DOHH2 (cell line): ENCODE results near the gene MLC1.

Experiments used
- H3F3A ChIP-seq: fragments of 200-600 bp; sonication (generic), shearing (Covaris generic); 2 replicates; pipeline ENCODE4 v1.6.0; 2016; ENCODE audit warnings: antibody characterized with exemption, mild to moderate bottlenecking; ENCODE audit not compliant: control insufficient read depth, insufficient read depth
- H3K27ac ChIP-seq: fragments of 200-600 bp; sonication (generic); 2 replicates; pipeline ENCODE4 v1.5.1; 2014; ENCODE audit warnings: low read depth, mild to moderate bottlenecking, low read length, moderate library complexity
- H3K27me3 ChIP-seq: fragments of 200-600 bp; sonication (generic); 2 replicates; pipeline ENCODE4 v1.6.1; 2014; ENCODE audit warnings: mild to moderate bottlenecking, low read length, mixed read lengths; ENCODE audit not compliant: control insufficient read depth
- H3K36me3 ChIP-seq: fragments of 200-600 bp; sonication (generic); 2 replicates; pipeline ENCODE4 v1.6.1; 2014; ENCODE audit warnings: mild to moderate bottlenecking, low read length, moderate library complexity, mixed read lengths; ENCODE audit not compliant: control insufficient read depth
- H3K4me1 ChIP-seq: fragments of 200-600 bp; sonication (generic); 2 replicates; pipeline ENCODE4 v1.6.1; 2014; ENCODE audit warnings: mild to moderate bottlenecking, low read length, mixed read lengths; ENCODE audit not compliant: control insufficient read depth
- H3K4me2 ChIP-seq: fragments of 200-600 bp; sonication (generic); 2 replicates; pipeline ENCODE4 v1.6.0; 2014; ENCODE audit warnings: mild to moderate bottlenecking, low read length, moderate library complexity
- H3K4me3 ChIP-seq: fragments of 200-600 bp; sonication (generic); 2 replicates; pipeline ENCODE4 v1.5.1; 2014; ENCODE audit warnings: mild to moderate bottlenecking, low read length, mixed read lengths
- H3K79me2 ChIP-seq: fragments of 200-600 bp; sonication (generic); 2 replicates; pipeline ENCODE4 v1.6.1; 2014; ENCODE audit warnings: mild to moderate bottlenecking, low read length, mixed read lengths; ENCODE audit not compliant: control insufficient read depth
- H3K9me2 ChIP-seq: fragments of 200-600 bp; sonication (generic); replicated peaks from 2 replicates; pipeline ENCODE4 v1.6.1; 2014; ENCODE audit warnings: mild to moderate bottlenecking, low read length, mixed read lengths; ENCODE audit not compliant: control insufficient read depth
- H3K9me3 ChIP-seq: fragments of 200-600 bp; sonication (generic); 2 replicates; pipeline ENCODE4 v1.6.1; 2014; ENCODE audit warnings: antibody characterized with exemption, low read length, mixed read lengths; ENCODE audit not compliant: control insufficient read depth, insufficient read depth
- H4K20me1 ChIP-seq: fragments of 200-600 bp; sonication (generic); 2 replicates; pipeline ENCODE4 v1.6.0; 2014; ENCODE audit warnings: low read depth, mild to moderate bottlenecking, antibody characterized with exemption, low read length, moderate library complexity; ENCODE audit not compliant: control insufficient read depth, insufficient read depth
- CTCF ChIP-seq: fragments of 200-600 bp; sonication (generic); IDR thresholded peaks from one replicate; pipeline ENCODE4 v1.5.1; 2014; ENCODE audit warnings: antibody characterized with exemption, mild to moderate bottlenecking, low read depth, low read length; ENCODE audit not compliant: poor library complexity, severe bottlenecking
- EZH2phosphoT487 ChIP-seq: fragments of 200-600 bp; sonication (generic); IDR thresholded peaks from 2 replicates; pipeline ENCODE4 v1.6.1; 2017; ENCODE audit warnings: borderline replicate concordance, mild to moderate bottlenecking, antibody characterized with exemption, low read length, moderate library complexity, mixed read lengths

The MLC1 gene

GRCh38 chr22:50048061-50048765 is 37.0 kb downstream of the MLC1 start:
- Histone ChIP-seq H4K20me1 (no peaks in the 10 kb centered on the region), H3K4me1 (no peaks in the 10 kb centered on the region), H3K4me2 (no peak overlapping the region), H3K27ac (no peak overlapping the region), H3K27me3 (peaks cover 2% of the 10 kb centered on the region; the same call in 1 of the 2 replicates), H3K9me2 (no peaks in the 10 kb centered on the region), H3K4me3 (no peak overlapping the region), H3F3A (peaks cover 7% of the 10 kb centered on the region; the same call in 1 of the 2 replicates), H3K79me2 (no peaks in the 10 kb centered on the region), H3K36me3 (no peaks in the 10 kb centered on the region), H3K9me3 (peaks cover 12% of the 10 kb centered on the region)
- TF ChIP-seq EZH2phosphoT487 (no peak), CTCF (no peak)

GRCh38 chr22:50047346-50047745 is 37.9 kb downstream of the MLC1 start:
- no peaks in the 10 kb centered on the region for H3K36me3 ChIP-seq
- no peaks in the 10 kb centered on the region for H3K9me2 ChIP-seq
- H3K4me3 ChIP-seq = no peak overlapping the region
- peaks cover 3% of the 10 kb centered on the region; the same call in 1 of the 2 replicates for H3K9me3 ChIP-seq
- H3K27me3 ChIP-seq = peaks cover 2% of the 10 kb centered on the region; the same call in 1 of the 2 replicates
- no peaks in the 10 kb centered on the region for H3K4me1 ChIP-seq
- no peak overlapping the region for H3K4me2 ChIP-seq
- H3K79me2 ChIP-seq = no peaks in the 10 kb centered on the region
- no peak overlapping the region for H3K27ac ChIP-seq
- 0 out of 2 replicates have a peak, but pooled peaks cover 2% of the 10 kb centered on the region for H3F3A ChIP-seq
- H4K20me1 ChIP-seq = no peaks in the 10 kb centered on the region
- TF ChIP-seq CTCF (no peak), EZH2phosphoT487 (no peak)

- Histone ChIP-seq H3K27me3 (peaks cover 2% of the 10 kb centered on the region; the same call in 1 of the 2 replicates), H3K4me1 (no peaks in the 10 kb centered on the region), H3K4me2 (no peak overlapping the region), H3K9me2 (no peaks in the 10 kb centered on the region), H3K4me3 (no peak overlapping the region), H3F3A (no peaks in the 10 kb centered on the region), H4K20me1 (no peaks in the 10 kb centered on the region), H3K27ac (no peak overlapping the region), H3K79me2 (no peaks in the 10 kb centered on the region), H3K36me3 (no peaks in the 10 kb centered on the region), H3K9me3 (no peaks in the 10 kb centered on the region)
- TF ChIP-seq EZH2phosphoT487 = no peak
- TF ChIP-seq CTCF = no peak
Measured at GRCh38 chr22:50046481-50047245, 38.6 kb downstream of the MLC1 start.
